SK-N-SH (cell line): ENCODE results near the gene PKP4. TPM values are rescaled to one million over a fixed set of nuclear protein-coding genes. Genes with fewer than 3 reads are reported as not detected.

Source experiments
- CTCF ChIA-PET: fragments of 300-600, 350-600 bp; formaldehyde crosslinking; extraction: SDS; loops from one replicate; lab custom pipeline; 2021; lab: Yijun Ruan, JAX
- POLR2A ChIA-PET: fragments of 350-600 bp; sonication (Branson Sonifier 250); formaldehyde crosslinking; extraction: SDS; loops from one replicate; lab custom pipeline; 2020; ENCODE audit warnings: antibody characterized with exemption, inconsistent platforms; lab: Yijun Ruan, JAX
- DNase-seq: peaks from one replicate; pipeline ENCODE4 v3.0.0; 2012
- H2AFZ ChIP-seq: fragments of 200-600 bp; sonication (generic); 2 replicates; pipeline ENCODE4 v1.8.1; 2016; ENCODE audit warnings: antibody characterized with exemption, mild to moderate bottlenecking, low read depth
- H3F3A ChIP-seq: fragments of 200-600 bp; sonication (generic); replicated peaks from 2 replicates; pipeline ENCODE3; 2016; ENCODE audit warnings: antibody characterized with exemption, mild to moderate bottlenecking; ENCODE audit not compliant: insufficient read depth
- H3K27ac ChIP-seq, 2 experiments: fragments of 200-500 bp in 1 of 2; fragments of 200-600 bp in 1 of 2; sonication (Bioruptor generic) in 1 of 2; sonication (generic), shearing (Covaris generic) in 1 of 2; 2 replicates each; pipeline versions ENCODE4 v1.5.1 to v1.6.1; 2014 to 2016; ENCODE audit warnings: low read depth in 2 of 2, inconsistent platforms in 1 of 2, low read length in 1 of 2, mild to moderate bottlenecking in 1 of 2, mixed read lengths in 1 of 2
- H3K27me3 ChIP-seq: fragments of 200-600 bp; sonication (generic), shearing (Covaris generic); 2 replicates; pipeline ENCODE4 v1.6.1; 2016; ENCODE audit warnings: mixed run types; ENCODE audit not compliant: insufficient read depth
- H3K36me3 ChIP-seq, 2 experiments: fragments of 200-500 bp in 1 of 2; fragments of 200-600 bp in 1 of 2; sonication (Bioruptor generic) in 1 of 2; sonication (generic) in 1 of 2; replicated peaks in 1 of 2; 2 replicates each; pipeline versions ENCODE3 to v1.5.1; 2014 to 2016; ENCODE audit warnings: low read length in 1 of 2, mild to moderate bottlenecking in 1 of 2; ENCODE audit not compliant: insufficient read depth in 2 of 2, control insufficient read depth in 1 of 2
- H3K4me1 ChIP-seq, 2 experiments: fragments of 200-500 bp in 1 of 2; fragments of 200-600 bp in 1 of 2; sonication (Bioruptor generic) in 1 of 2; sonication (generic), shearing (Covaris generic) in 1 of 2; 2 replicates each; pipeline versions ENCODE4 v1.5.1 to v1.6.1; 2014 to 2016; ENCODE audit warnings: low read depth in 1 of 2, low read length in 1 of 2, mixed run types in 1 of 2; ENCODE audit not compliant: insufficient read depth in 2 of 2, control insufficient read depth in 1 of 2
- H3K4me2 ChIP-seq: fragments of 200-600 bp; sonication (generic), shearing (Covaris generic); 2 replicates; pipeline ENCODE4 v1.6.1; 2017; ENCODE audit warnings: mixed run types
- H3K4me3 ChIP-seq, 2 experiments: fragments of 200-500 bp in 1 of 2; fragments of 200-600 bp in 1 of 2; sonication (Bioruptor generic) in 1 of 2; sonication (generic), shearing (Covaris generic) in 1 of 2; 2 replicates each; pipeline versions ENCODE4 v1.5.1 to v1.8.1; 2014 to 2016; ENCODE audit warnings: low read depth in 2 of 2, inconsistent platforms in 1 of 2, low read length in 1 of 2, mild to moderate bottlenecking in 1 of 2, mixed read lengths in 1 of 2, moderate library complexity in 1 of 2
- H3K79me2 ChIP-seq: fragments of 200-600 bp; sonication (generic); 2 replicates; pipeline ENCODE4 v1.8.1; 2017; ENCODE audit warnings: mild to moderate bottlenecking; ENCODE audit not compliant: insufficient read depth
- H3K9ac ChIP-seq: fragments of 200-600 bp; sonication (generic); 2 replicates; pipeline ENCODE4 v1.6.1; 2017; ENCODE audit warnings: mixed run types
- H3K9me2 ChIP-seq: fragments of 200-600 bp; sonication (generic); 2 replicates; pipeline ENCODE4 v1.6.1; 2017; ENCODE audit warnings: mixed run types
- H3K9me3 ChIP-seq: fragments of 200-600 bp; sonication (generic); 2 replicates; pipeline ENCODE4 v1.6.1; 2017; ENCODE audit warnings: mixed run types, mild to moderate bottlenecking, moderate library complexity
- H4K20me1 ChIP-seq: fragments of 200-600 bp; sonication (generic); 2 replicates; pipeline ENCODE4 v1.6.1; 2017; ENCODE audit warnings: mild to moderate bottlenecking, mixed run types; ENCODE audit not compliant: insufficient read depth
- EP300 ChIP-seq, 2 experiments: IDR thresholded peaks; 2 replicates each; pipeline versions ENCODE4 v1.4.0 to v1.6.1; 2012; ENCODE audit warnings: borderline replicate concordance in 1 of 2, low read depth in 1 of 2, low read length in 1 of 2
- EZH2phosphoT487 ChIP-seq: fragments of 200-600 bp; sonication (generic); IDR thresholded peaks from 2 replicates; pipeline ENCODE4 v1.6.1; 2017; ENCODE audit warnings: low read depth, mixed run types, mild to moderate bottlenecking, antibody characterized with exemption, moderate library complexity, borderline replicate concordance
- FOXM1 ChIP-seq: IDR thresholded peaks from 2 replicates; pipeline ENCODE4 v1.4.0; 2012; ENCODE audit warnings: low read depth, mild to moderate bottlenecking
- MAX ChIP-seq: IDR thresholded peaks from 2 replicates; pipeline ENCODE4 v1.4.0; 2012; ENCODE audit warnings: low read depth
- MXI1 ChIP-seq: IDR thresholded peaks from 2 replicates; pipeline ENCODE4 v1.6.1; 2012; ENCODE audit warnings: mild to moderate bottlenecking, low read depth, low read length, improper control_type of control experiment
- PBX3 ChIP-seq: IDR thresholded peaks from 2 replicates; pipeline ENCODE4; 2012
- POLR2AphosphoS5 ChIP-seq: IDR thresholded peaks from 2 replicates; pipeline ENCODE4 v1.6.1; 2012; ENCODE audit warnings: low read depth, low read length
- RAD21 ChIP-seq: IDR thresholded peaks from 2 replicates; pipeline ENCODE4 v1.6.1; 2012; ENCODE audit warnings: mild to moderate bottlenecking, low read length
- REST ChIP-seq: IDR thresholded peaks from 2 replicates; pipeline ENCODE4 v1.6.1; 2012; ENCODE audit warnings: mild to moderate bottlenecking, low read depth, low read length, moderate library complexity
- RXRA ChIP-seq: IDR thresholded peaks from 2 replicates; pipeline ENCODE4 v1.4.0; 2012; ENCODE audit warnings: low read depth, mild to moderate bottlenecking, borderline replicate concordance
- TAF1 ChIP-seq: IDR thresholded peaks from 2 replicates; pipeline ENCODE4 v1.6.1; 2012; ENCODE audit warnings: low read depth, mild to moderate bottlenecking, low read length, moderate library complexity, borderline replicate concordance
- YY1 ChIP-seq: IDR thresholded peaks from 2 replicates; pipeline ENCODE4 v1.4.0; 2012; ENCODE audit warnings: low read depth, mild to moderate bottlenecking
- WGBS: methylation state at CpG from one replicate; pipeline ENCODE4 v1.1.6; 2017; ENCODE audit warnings: low lambda C conversion rate; 5-methylcytosine and 5-hydroxymethylcytosine counted together
- polyA plus RNA-seq, 3 experiments: library from polyadenylated mRNA; depleted of rRNA; stranded (reverse); fragments of >200 nt; gene quantifications; 2 replicates each; pipeline ENCODE4 v1.2.3, GENCODE V29; 2012
- TF ChIP-seq, protein P1 (sequence below): fragments of 150-350 bp; IDR thresholded peaks from 2 replicates; pipeline ENCODE4 v1.6.1; 2016; ENCODE audit warnings: mild to moderate bottlenecking, low read depth, low read length

PKP4 gene
- polyA plus RNA-seq, 1 of the 3 experiments (the other 2 are of a cell fraction) = 10.9 TPM

GRCh38 chr2:158443606-158444005 lies 13.1 kb upstream of the PKP4 start:
- H3K79me2 ChIP-seq = no peaks in the 10 kb centered on the region
- H3K9me3 ChIP-seq = no peaks in the 10 kb centered on the region
- H3K9ac ChIP-seq = no peak overlapping the region
- H3K27me3 ChIP-seq = no peaks in the 10 kb centered on the region
- H3K4me2 ChIP-seq = no peak overlapping the region
- WGBS = 81% methylated on average over 1 of the region's 1 CpG
- TF ChIP-seq RXRA (no peak), EZH2phosphoT487 (no peak), TAF1 (no peak), REST (no peak), RAD21 (no peak), PBX3 (no peak)
- TF ChIP-seq, protein P1, sequence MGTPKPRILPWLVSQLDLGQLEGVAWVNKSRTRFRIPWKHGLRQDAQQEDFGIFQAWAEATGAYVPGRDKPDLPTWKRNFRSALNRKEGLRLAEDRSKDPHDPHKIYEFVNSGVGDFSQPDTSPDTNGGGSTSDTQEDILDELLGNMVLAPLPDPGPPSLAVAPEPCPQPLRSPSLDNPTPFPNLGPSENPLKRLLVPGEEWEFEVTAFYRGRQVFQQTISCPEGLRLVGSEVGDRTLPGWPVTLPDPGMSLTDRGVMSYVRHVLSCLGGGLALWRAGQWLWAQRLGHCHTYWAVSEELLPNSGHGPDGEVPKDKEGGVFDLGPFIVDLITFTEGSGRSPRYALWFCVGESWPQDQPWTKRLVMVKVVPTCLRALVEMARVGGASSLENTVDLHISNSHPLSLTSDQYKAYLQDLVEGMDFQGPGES = no peak
- H3F3A ChIP-seq = no peaks in the 10 kb centered on the region
- DNase-seq = no peak
- H3K36me3 ChIP-seq = no peaks in the 10 kb centered on the region
- no peaks in the 10 kb centered on the region for H3K4me1 ChIP-seq
- ChIA-PET CTCF (no interaction called here), POLR2A (no interaction called here)
- no peak overlapping the region for H3K27ac ChIP-seq
- H3K4me3 ChIP-seq = no peak overlapping the region
- no peaks in the 10 kb centered on the region for H4K20me1 ChIP-seq
- H2AFZ ChIP-seq = no peak overlapping the region
- no peaks in the 10 kb centered on the region for H3K9me2 ChIP-seq

- Histone ChIP-seq H2AFZ (peak overlapping the region; percentile 66), H3K27me3 (no peaks in the 10 kb centered on the region), H3K4me2 (peak overlapping the region; percentile 82), H3K36me3 (no peaks in the 10 kb centered on the region), H4K20me1 (peaks cover 13% of the 10 kb centered on the region; the same call in 1 of the 2 replicates), H3K9ac (peak overlapping the region; percentile 81), H3K9me2 (no peaks in the 10 kb centered on the region), H3K4me3 (peak overlapping the region; percentile 76 to 77), H3K79me2 (peaks cover 43% of the 10 kb centered on the region), H3K27ac (peak overlapping the region; percentile 72 to 87), H3K9me3 (no peaks in the 10 kb centered on the region), H3F3A (peaks cover 9% of the 10 kb centered on the region), H3K4me1 (peaks cover 15 to 23% of the 10 kb centered on the region in 2 experiments; a peak in 3 of 4 replicates)
- ChIA-PET POLR2A (interaction anchor here (0.7 kb wide), 1 partner anchor 297 kb away, joined by 4 read pairs; no protein-coding TSS in a partner anchor), CTCF (interaction anchor here (0.6 to 7.4 kb wide), 16 partner anchors 9 to 582 kb away, joined by 3 to 61 read pairs (median 4); partner anchors contain the start of gene ACVR1)
- peak; percentile 79 for DNase-seq
- TF ChIP-seq FOXM1 = no peak
- no peak for TF ChIP-seq EP300 (IDR thresholded peaks at IDR 0.05; ENCODE audit: borderline replicate concordance in 1 of 2, low read depth in 1 of 2, low read length in 1 of 2)
- TF ChIP-seq POLR2AphosphoS5 = no peak
- TF ChIP-seq MXI1 = peak; percentile 83
- TF ChIP-seq YY1 = 0 out of 2 replicates have a peak, but pooled peaks have one; percentile 15
- TF ChIP-seq MAX = peak; percentile 80
- WGBS = 0% methylated on average over 35 of the region's 84 CpGs
Measured at GRCh38 chr2:158457092-158457825, 507 bp downstream of the PKP4 start.
